Activated CD4-positive, alpha-beta T cell treated with anti-CD3 and anti-CD28 coated beads, Interleukin-2, Interleukin-4, amounts not matched to agents 100 ng/mL and 50 ng/mL, durations not matched to agents 16 hours and 8 hours (primary cell): ENCODE measurements around the gene MED28.
"Not testable (repeated sequence)": the region's sequence is repeated elsewhere in the genome, so short reads cannot be mapped to it uniquely, and the experiment has no call there.

ENCODE experiments used
- DNase-seq: peaks from one replicate; pipeline ENCODE4 v3.0.0-alpha.2; 2020; ENCODE audit warnings: low spot score

The MED28 gene, protein sequence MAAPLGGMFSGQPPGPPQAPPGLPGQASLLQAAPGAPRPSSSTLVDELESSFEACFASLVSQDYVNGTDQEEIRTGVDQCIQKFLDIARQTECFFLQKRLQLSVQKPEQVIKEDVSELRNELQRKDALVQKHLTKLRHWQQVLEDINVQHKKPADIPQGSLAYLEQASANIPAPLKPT

DNA sequence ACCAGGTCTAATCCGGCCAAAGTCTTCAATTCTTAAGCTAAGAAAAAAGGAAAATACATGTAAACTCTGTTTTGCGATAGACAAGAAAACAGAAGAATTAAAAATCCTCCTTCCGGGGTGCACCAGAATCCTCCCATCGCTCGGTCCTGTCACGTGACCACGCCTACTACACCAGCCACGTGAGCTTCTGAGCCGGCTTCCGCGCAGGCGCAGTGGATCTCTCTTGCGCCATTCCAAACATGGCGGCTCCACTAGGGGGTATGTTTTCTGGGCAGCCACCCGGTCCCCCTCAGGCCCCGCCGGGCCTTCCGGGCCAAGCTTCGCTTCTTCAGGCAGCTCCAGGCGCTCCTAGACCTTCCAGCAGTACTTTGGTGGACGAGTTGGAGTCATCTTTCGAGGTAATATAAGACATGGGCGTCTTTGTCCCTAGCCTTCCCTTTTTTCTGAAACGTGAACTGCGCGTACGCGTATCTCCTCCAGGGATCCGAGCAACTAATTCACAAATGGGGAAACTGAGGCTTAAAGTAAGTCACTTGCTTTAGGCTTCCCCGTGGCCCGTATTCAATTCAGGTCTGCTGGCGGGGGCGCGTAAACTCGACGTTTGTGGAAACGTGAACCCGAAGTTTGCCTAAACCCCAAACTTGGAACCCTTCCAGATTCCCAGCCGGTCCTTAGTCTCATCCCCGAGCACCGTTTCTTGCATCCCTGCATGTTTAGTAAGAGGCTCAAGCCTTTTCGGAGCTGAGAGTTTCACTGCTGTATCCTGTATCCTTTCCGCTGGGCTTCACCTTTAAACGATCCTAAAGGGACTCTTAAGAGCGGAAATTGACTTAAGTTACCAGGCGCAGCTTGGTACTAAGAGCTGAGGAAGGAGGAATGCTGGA lies at the start of gene MED28:
Gene MED28, plus strand, starts transcription at position 226 of the 884 bp plus-strand sequence. Its CDS starts 14 bp downstream, at position 240.
- DNase-seq = peak; percentile 96

DNA sequence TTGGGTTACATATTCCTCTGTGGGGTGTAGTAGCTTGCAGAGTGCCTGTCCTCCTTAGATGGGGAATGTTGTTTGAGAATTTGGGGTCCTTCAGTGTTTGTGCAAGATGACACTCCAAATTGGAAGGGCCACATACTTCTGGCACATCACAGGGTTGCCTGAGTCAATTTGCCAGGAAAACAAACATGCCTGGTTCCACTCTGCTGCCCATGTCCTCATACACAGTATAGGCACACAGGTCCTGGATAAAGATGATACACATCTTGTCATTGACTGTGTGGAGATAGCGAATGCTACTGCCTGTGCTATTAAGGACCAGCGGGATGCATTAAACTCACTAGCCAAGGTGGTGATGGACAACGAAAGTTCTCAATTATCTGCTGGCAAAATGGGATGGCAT lies 48.6 kb upstream of the MED28 start:
- no peak for DNase-seq

DNA sequence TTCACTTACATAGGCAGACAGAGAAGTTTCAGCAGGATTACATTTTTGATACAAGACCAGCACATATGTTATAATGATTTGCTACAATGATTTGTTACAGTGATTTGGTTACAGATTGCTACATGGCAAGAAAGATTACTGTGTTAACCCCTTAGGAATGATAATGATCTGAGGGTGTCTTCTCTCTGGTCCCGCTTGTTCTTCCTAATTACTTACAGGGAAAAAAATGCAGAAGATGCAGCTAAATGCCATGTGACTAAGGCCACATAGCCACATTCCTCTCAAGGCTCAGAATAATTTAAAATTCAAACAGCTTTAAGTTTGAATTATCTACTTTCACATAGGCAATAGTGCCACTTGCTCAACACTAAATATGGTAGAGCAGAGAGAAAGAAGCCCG lies 47.2 kb upstream of the MED28 start:
- no peak for DNase-seq

DNA sequence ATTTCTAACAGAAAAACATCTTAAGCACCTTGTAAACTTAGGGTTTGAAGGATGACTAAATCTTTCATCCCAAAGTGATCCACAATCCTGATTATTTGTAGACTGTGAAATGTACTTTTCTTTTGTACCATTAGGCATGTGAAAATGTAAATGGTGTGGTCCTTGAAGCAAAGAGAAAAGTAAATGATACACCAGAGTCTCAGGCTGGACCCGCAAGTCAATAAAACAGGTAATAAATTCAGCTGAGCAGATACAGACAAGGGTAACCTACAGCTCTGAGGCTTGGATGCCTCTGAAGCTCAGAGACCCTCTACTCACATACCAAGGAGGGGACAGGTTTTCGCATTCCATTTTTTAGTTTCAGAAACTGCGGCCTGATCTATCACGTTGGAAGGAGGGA lies 40.2 kb upstream of the MED28 start:
- no peak for DNase-seq

DNA sequence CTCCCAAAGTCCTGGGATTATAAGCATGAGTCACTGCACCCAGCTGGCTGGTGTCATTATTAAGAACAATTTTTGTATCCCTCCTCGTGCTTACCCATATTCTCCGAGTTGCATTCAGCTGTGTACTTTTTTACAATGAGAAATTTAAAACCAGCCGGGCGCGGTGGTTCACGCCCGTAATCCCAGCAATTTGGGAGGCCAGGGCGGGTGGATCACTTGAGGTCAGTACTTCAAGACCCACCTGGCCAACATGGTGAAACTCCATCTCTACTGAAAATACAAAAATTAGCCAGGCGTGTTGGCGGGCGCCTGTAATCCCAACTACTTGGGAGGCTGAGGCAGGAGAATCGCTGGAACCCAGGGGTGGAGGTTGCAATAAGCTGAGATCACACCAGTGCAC lies 39.3 kb upstream of the MED28 start:
- not testable (repeated sequence) for DNase-seq

DNA sequence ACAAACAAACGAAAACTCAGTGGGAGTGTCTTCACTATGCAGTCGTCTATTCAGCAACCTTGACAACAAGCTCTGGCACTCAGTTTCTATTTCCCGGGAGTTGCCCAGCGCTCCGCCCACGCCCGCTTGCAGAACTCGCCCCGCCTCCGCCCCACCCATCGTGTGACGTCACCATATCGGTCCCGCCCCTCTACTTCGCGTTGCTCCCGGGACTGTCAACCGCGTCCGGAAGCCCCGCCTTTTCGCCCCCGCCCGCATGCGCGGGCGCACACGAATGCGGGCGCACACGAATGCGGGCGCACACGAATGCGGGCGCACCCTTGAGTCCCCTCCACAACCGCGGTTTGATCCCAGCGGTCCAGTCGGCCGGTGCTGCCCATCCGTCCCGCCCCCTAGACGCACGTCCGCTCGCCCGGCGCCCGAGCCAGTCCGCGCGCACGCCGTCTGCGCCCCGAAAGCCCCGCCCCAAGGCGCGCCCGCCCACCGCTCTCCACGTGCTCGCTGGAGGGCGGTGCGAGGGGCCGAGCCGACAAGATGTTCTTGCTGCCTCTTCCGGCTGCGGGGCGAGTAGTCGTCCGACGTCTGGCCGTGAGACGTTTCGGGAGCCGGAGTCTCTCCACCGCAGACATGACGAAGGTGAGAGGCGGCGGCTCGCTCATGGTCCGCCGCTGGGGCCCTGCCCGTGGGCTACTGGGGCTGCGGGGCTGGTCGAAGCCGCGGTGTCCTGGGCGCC lies 37.3 kb upstream of the MED28 start, which contains the start of gene LAP3:
Gene LAP3, plus strand, starts transcription at position 267 of the 733 bp plus-strand sequence. Its CDS starts 268 bp downstream, at position 535.
- peak; percentile 99 for DNase-seq

DNA sequence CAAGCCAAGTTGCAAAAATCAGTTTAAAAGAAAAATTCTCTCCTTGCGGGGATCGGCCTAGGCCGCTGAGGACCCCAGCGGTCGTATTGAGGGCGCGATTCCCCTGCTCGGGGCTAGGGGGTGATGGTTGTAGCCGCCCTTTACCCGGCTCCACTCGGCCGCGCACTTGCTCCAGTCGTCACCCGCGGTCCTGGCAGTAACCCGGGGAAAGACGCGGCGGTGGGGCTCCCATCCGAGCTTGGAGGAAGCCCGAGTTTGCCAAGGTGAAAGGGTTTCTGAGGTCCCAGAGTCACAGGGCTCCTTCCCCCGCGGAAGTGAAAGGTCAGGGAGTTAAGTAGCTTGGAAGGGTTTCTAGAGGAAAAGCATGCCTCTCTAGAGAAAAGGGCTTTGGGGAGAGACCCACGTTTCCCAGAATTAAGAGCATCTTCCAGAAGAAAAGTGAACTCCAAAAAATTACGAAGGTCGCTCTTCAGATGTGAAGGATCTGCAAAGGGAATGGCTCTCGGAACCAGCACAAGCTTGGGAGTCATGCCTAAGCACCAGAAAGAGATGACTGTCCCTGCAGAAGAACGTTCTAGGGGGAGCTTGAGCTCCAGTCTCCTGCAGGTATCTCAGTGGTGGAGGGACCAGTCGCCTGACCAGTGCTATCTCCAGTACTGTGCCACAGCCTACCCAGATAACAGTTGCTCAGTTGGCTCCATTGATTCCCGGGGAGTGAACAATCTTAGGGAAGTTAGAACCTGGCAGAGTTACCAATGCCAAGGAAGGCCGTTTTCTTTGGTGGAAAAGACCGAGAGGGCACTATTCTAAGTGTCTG lies 36.6 kb upstream of the MED28 start:
- peak; percentile 15 for DNase-seq

DNA sequence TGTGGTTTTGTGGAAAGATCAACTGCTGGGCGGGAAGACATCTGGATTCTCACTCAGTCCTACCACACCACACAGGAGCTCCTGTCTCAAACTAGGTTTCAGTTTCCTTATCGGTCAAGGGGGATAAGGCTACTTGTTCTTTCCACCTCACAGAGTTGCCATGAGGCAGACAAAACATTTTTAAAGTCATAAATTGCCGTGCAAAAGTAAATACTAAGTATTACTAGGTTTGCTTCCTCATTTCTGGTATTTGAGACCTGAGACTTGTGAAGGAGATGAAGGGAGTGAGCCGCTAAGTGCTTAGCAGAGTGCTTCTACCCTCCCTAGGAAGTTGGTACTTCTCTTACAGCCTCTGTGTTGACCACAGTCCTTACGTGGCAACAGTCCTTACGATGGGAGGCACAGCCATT lies 36.0 kb upstream of the MED28 start:
- peak; percentile 54 for DNase-seq

DNA sequence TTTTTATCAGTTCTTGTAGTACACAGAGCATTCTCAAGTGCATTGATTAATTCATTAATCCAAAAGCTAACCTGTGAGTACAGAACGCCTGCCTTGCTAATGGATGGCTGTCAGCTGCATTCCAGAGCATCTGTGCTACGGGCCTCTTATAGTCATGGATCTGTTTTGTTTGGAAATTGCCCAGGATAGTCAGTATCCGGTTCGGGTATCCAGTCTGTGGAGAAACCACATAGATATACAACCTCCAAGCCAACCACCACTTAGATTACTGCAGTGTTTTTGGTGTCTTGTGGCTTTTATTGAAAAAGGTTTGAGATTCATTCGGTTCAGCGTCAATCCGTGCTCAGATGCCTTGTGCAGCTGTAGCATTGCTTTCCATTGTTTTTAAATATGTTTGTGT lies 33.5 kb upstream of the MED28 start:
- DNase-seq = no peak

DNA sequence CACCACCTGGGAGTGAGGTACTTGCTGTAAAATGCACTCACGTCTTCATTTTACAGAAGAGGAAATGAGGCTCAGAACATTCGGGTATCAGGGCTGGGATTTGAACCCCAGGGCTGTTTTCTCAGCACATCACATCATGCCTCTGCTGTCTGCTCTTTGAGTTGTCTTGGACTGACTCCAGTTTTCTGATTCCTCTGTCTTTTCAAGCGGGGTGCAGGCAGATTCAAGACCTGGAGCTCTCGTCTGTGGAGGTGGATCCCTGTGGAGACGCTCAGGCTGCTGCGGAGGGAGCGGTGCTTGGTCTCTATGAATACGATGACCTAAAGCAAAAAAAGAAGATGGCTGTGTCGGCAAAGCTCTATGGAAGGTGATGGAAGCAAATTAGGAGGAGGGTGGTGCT lies 31.2 kb upstream of the MED28 start:
- DNase-seq = no peak

DNA sequence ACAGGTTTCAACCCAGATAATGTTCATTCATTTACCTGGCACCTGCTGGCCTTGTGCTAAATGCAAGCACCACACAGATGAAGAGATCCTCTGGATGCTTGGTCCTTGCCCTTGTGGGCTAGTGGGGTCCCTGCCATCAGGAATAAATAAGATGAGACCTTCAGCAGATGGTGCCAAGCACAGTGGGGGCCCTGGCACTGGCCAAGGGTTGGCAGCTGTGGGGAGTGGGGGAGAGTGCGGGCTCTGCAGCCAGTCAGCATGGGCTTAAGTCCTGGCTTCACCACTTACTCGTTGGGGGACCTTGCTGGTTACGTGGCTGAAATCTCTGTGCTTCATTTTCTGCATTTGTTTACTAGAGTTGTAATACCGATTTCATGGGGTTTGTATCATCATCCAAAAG lies 30.5 kb upstream of the MED28 start:
- no peak for DNase-seq

DNA sequence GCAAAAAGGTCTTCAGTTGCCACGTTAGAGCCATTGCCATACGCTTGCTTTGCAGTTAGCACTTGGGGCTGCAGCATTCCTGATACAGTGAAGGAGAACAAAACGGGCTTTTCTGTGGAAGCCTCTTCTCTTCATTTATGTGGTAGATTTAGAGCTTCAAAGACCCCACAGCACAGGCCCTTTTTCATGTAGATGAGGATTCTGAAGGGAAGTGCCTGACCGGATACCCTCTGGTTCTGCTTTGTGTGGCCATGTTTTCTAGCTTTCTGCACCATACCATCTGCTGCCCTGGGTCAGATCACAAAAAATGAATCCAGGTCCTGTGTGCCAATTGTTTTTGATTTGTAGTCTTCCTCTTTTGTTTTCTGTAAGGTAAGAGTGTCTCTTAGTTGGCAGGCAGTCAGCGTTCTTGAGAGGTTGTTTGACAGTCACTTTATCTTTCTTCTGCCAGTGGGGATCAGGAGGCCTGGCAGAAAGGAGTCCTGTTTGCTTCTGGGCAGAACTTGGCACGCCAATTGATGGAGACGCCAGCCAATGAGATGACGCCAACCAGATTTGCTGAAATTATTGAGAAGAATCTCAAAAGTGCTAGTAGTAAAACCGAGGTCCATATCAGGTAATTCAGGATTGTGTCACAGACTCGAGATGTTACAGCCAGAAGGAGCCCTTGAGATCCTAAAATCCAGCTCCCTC lies 29.8 kb upstream of the MED28 start:
- DNase-seq = no peak

DNA sequence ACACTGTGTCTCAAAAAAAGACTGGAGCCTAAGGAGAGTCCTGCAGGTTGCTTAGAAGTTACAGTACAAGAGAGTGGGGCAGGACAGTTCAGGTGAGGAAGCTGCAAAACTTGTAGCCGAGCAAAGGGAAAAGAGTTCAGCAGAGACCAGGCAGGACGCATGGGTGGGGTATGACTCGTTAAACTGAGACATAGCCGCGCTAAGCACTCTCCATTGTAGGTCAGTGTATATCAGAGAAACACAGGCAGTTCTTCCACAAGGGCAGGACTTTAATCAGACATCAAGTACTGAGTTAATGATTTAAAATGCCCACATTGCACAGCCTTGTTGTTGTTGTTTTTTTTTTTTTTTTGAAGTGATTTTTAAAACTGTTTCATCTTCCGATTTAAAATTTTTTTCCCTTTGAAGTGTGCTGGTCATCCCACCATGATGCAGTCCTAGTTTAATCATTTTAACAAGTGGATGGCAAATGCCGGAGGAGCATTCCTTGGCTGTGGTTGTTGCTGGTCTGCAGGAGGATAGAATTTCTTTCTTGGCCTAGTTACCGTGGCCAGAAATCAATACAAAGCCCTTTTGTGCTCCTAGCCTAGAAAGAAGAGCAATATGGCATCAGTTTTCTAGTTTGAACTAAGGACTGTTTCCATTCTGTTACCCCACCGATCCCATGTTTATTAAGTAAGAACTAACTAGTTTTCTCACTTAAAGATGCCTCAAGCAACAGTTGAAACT lies 27.2 kb upstream of the MED28 start:
- no peak for DNase-seq

DNA sequence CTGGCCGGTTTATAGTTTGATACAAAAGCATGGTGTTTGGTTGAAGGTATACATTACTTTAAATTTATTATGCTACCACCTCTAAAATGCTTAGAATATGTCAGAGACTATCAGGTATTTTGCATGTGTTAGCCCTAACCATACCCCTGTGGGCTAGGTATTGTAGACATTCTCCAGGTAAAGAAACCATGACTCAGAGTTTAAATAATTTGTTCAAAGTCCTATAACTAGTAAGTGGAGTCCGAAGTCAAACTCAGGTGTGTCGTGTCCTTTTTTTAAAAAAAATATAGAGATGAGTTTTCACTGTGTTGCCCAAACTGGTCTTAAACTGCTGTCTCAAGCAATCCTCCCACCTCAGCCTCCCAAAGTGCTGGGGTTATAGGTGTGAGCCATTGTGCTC lies 25.1 kb upstream of the MED28 start:
- DNase-seq = no peak

DNA sequence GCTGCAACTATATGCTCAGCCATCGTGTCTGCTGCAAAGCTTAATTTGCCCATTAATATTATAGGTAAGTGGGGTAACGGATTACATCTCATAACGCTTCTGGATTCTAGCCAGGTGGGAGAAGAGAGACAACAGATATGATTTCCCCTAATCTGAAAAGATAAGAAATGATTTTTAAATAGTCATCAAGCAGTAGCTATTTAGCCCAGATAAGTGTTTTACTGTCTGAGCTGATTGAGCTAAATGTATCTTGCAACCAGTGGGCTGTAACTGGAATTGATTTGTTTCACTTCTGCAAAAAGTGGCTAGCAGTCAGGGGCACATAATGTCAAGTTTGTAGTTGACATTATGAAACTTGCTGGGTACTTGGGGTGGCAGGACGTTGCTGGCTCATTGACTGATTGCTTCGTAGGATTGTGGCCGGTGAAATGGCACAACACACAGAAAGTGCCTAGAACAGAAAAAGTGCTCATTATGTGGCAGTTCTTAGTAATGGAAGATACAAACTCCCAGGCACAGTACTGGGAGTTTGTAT lies 18.9 kb upstream of the MED28 start:
- no peak for DNase-seq

DNA sequence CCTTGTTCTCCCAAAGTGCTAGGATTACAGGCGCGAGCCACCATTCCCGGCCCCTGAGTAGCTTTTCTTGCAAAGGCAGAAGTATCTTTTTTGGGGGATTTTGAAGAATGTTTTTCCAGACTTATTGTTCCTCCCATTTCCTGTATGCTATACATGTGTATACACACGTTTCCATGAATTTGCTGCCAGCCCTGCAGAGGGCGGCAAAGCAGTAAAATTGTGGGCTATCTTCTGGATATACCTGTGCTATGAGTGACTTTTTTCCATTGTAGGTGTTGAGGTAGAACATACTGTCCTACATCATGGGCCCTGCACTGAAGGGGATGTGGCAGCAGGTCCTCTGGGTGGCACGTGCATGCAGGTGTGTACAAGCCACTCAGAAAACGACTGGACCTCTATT lies 16.9 kb upstream of the MED28 start:
- no peak for DNase-seq

DNA sequence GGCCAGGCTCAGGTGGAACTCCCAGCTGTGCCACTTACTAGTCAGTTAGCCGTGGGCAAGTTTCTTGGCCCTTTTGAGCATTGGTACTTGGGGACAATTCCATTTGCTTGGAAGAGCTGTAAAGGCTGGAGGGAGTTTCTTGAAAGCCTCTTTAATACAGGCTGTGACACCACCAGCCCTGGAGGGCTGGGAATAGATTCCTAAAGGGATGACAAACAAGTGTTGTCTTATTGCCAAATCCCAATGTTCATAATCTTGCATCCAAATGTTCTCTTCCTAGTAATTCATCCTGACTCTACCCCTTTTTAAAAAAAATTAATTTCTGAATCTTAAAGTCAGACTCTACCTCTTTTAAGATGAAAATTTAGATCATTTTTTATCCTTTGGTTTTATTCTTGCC lies 14.6 kb upstream of the MED28 start:
- no peak for DNase-seq

DNA sequence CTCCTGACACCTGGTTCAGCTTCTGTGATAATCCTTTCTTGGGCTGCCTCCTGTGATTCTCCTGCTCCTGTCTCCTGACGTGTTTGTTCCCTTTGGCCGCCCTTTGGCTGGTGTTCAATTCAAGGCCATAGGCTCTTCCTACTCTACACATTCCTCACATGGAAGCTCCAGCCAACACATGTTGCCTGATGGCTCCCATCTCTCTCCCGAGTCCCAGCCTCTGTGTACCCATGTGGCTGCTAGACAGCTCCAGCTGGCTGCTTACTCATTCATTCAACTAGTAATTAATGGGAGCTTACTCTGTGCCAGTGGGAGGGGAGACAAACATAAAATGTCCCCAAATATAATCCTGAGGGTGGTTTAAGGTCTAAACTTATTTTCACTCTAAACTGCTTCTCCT lies 9.2 kb upstream of the MED28 start:
- no peak for DNase-seq

DNA sequence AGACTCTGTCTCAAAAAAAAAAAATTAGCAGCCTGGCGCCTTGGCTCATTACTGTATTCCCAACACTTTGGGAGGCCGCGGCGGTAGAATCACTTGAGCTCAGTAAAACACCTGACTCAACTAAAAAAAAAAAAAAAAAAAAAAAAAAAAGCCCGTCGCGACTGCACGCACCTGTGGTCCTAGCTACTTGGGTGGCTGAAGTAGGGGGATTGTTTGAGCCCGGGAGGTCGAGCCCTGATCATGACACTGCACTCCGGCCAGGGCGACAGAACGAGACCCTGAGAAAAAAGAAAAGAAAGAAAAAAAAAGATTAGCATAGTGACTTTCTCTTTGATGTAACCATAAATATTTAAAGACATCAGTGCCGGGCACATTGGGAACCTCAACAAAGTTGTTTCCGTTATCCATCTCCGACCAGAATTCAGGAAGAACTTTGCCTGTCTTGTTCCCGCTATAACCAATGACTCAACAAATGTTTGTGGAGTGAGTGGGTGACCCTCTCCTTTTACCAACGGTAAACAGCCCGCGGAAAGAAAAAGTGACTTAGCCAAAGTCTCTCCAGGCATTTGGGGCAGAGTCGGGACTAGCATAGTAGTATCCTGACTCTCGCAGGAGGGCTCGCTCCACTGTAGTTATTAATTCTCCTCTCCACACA lies 553 bp upstream of the MED28 start:
- DNase-seq = no peak

DNA sequence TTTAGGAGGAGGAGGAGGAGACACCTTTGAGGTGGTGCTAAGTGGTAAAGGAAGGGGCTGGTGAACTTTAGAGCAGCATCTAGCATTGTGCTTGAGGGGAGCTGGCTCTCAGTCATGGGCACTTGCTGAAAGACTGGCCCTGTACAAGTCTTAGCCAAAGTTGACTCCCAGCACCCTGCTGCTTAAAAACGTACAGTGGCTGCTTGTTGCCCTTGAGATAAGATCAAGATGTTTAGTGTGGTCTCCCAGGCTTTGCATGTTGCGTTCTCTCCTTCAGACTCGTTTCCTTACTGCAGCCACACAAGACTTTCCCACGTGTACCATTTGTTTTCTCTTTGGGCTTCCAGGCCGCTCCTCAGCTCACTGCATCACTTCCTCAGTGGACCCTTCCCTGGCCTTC lies 1.8 kb downstream of the MED28 start:
- DNase-seq = no peak
